HG03108 (cell line): ENCODE data around the gene PRM2.
A peak's percentile ranks its signal among the peaks of the same experiment; 100 is the strongest.

Source experiments
- ATAC-seq: cut with Tn5 transposase; IDR thresholded peaks from one replicate; pipeline ENCODE4 v1.9.1; 2021; ENCODE audit warnings: moderate library complexity; ENCODE audit not compliant: unreplicated experiment

The PRM2 gene

DNA sequence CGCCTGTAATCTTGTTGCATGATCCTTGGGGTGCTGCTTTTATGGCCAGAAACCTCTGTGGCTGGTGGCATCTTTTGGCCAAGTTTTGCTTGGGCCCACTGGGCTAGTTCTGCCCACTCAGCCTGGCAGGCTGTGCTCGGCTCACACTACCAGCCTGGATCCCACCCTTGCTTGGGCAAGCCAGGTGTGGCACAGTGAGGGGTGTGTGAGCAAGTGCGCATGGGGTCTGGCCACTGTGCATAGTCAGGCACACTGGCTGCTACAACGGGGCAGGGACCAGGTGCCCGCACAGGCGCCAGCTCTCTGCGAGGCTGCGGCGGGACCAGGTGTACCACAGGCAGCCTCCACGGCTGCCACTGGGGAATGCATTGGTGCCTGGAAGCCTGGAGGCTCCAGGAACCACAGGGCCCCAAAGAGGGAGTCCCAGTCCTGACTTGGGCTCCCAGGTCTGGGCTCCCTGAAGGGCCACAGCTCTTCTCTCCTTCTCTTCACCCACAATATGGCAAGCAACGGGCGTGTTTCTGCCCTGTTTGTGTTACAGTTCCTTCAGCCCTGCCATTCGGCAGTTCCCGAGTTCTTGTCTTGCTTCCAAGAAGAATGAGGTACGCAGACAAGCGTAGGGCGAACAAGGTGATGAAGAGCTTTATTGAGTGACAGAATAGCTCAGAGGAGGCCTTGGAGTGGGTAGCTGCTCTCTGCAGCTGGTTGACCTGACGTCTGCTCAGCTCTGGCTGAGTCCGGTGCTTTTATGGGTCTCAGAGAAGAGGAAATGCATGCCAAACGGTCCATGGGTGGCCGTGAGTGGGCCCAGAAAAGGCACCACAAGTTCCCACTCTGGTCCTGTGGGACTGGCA lies 31.6 kb upstream of the PRM2 start:
- ATAC-seq, result no peak

DNA sequence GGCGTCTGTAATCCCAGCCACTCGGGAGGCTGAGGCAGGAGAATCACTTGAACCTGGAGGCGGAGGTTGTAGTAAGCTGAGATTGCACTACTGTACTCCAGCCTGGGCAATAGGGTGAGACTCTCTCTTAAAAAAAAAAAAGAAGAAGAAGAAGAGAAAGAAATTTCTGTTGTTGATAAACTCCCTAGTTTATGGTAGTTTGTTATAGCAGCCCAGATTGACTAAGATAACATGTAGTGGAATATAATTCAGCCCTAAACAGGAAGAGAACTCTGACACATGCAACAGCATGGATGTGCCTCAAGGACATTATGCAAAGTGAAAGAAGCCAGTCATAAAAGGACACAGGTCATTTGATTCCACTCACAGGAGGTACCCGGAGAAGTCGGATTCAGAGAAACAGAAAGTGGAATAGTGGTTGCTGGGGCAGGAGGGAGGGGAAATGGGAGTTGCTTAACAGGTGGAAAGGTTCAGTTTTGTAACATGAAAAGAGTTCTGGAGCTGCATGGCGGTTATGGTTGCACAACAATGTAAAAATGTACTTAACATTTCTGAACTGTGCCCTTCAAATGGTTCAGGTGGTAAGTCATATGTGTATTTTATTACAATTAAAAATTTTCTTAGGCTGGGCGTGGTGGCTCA lies 30.8 kb upstream of the PRM2 start:
- no peak for ATAC-seq

DNA sequence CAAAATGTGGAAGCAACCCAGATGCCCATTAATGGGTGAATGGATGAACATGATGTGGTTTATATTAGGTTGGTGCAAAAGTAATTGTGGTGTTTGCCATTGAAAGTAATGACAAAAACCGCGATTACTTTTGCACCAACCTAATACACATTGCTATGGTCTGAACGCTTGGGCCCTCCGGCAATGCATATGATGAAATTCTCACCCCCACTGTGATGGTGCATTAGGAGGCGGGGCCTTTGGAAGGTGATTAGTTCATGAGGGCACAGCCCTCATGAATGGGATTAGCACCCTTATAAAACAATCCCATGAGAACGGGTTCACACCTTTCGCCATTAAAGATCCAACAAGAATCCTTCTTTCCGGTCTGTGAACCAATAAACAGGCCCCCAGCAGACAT lies 30.1 kb upstream of the PRM2 start:
- no peak for ATAC-seq

DNA sequence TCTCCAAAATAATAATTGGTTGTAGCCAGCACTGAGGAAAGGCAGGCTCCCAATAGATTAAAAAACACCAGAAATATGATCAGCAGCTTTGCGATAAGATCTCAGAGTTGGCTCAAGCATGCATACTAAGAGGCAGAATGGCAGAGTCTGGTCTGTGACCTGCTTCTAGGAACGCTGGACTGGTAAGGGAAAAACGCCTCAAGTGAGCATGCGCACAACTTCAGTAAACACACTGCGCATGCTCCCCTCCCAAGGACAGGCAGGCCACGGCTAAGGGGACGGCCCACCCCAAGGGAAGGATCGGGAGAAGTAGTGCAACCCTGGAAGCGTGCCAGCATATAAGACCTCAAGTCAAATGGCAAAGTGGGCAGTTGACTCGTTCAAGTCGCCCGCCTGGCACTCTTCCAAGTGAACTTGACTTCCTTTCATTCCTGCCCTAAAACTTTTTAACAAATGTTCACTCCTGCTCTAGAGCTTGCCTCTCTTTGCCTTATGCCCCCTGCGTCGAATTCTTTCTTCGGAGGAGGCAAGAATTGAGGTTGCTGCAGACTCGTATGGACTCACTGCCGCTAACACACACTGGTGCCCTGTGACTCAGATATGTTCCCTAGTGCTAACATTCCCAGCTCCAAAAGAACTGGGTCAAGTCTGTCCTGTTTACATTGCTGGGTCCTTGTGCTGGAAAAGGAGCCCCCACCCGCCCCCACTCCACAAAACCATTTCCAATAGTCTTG lies 27.3 kb upstream of the PRM2 start:
- ATAC-seq, result no peak

GRCh38 chr16:11302977-11303376 lies 26.7 kb upstream of the PRM2 start:
- no peak for ATAC-seq

DNA sequence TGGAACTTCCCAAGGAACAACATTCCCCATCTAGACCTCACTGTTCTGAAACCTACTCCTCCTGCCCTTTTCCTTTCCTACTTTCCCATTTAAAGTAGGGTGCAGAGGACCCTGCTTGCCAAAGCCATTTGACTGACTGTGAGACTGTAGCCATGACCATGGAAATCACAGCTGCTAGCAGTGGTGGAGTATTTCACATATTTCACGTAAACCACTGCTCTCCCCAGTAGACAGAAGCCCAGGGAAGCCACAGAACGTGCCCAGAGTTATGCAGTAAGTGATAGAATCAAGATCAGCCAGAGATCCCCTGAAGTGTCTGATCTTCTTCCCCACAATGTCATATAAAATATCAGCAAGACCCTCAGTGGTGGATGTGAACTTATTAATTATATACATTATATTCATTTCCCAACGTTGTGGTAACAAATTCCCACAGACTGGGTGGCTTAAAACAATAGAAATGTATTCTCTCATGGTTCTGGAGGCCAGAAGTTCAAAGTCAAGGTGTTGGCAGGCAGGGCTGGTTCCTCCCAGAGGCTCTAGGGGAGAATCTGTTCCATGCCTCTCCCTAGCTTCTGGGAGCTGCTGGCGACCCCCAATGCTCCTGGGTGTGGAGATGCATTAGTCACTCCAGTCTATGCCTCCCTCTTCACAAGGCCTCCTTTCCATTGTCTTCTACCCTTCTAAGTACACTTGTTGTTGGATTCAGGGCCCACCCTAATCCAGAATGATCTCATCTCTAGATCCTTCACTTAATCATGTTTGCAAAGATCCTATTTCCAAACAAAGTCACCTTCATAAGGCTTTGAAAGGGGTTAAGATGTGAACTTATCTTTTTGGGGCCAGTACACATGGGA lies 25.6 kb upstream of the PRM2 start:
- ATAC-seq, result no peak

DNA sequence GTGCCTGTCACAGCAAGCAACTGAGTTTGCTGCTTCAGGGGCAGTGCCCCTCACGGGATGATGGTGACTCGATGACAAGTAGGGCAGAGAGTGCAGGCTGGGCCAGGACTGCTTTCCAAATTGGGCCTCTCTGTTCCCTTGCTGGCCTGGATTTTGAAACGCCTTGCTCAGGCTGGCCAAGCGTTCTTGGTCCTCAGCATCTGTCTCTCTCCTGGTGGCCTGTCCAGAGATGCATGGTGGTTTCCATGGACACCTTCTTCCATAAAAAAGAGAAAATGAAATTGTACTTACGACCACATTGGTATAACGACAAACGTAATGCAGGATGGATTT lies 24.2 kb upstream of the PRM2 start:
- no peak for ATAC-seq

DNA sequence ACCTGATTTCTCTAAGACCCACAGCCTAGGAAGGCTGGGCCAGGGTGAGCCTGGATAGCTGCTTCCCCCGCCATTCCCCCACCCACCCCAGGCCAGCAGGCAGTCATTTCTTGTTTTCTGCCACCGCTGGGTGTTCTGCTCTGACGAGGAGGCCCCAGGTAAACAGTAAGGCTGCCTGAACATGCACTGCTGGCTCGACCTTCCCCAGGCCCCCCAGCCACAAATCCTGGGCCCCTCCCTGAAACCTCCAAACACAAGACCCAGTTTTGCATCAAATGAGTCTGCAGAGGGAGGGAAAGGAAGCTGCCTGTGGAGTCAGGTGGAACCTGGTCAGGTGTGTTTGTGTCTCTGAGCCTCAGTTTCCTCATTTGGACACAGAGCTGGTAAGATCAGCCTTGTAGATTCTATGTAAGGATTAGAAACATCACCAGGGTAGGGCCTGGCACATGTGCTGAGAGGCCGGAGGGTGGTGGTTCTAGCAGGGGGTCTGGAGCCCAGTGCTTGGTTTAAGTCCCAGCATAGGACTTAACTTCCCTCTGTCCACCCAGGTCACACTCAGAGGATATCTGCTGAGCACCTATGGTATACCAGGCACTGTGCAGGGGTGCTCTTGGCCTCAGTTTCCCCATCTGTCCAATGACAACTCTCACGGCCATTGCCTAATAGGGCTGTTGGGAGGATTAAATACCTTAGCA lies 23.7 kb upstream of the PRM2 start:
- no peak for ATAC-seq

- peak; percentile 45 for ATAC-seq
Measured at GRCh38 chr16:11298950-11299547, 22.8 kb upstream of the PRM2 start.

DNA sequence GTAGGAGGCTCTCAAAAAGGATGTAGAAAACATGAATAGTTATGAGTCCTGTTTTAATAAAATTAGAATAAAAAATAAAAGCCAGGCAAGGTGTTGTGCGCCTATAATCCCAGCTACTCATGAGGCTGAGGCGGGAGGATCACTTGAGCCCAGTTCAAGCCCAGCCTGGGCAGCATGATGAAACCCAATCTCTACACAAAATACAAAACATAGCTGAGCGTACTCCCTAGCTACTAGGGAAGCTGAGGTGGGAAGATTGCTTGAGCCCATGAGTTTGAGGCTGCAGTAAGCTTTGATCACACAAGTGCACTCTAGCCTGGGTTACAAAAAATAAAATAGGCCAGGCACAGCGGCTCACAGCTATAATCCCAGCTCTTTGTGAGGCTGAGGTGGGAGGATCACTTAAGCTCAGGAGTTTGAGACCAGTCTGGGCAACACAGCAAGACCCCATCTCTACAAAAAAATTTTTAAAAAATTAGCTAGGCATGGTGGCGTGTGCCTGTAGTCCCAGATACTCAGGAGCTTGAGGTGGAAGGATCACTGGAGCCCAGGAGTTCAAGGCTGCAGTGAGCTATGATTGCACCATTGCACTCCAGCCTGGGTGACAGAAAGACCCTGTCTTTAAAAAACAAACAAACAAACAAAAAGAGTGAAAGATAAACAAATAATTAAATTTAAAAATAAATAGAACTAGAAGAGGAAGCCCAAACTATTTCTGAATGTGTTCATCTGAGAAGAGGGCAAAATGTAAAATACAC lies 22.0 kb upstream of the PRM2 start:
- ATAC-seq, result no peak

DNA sequence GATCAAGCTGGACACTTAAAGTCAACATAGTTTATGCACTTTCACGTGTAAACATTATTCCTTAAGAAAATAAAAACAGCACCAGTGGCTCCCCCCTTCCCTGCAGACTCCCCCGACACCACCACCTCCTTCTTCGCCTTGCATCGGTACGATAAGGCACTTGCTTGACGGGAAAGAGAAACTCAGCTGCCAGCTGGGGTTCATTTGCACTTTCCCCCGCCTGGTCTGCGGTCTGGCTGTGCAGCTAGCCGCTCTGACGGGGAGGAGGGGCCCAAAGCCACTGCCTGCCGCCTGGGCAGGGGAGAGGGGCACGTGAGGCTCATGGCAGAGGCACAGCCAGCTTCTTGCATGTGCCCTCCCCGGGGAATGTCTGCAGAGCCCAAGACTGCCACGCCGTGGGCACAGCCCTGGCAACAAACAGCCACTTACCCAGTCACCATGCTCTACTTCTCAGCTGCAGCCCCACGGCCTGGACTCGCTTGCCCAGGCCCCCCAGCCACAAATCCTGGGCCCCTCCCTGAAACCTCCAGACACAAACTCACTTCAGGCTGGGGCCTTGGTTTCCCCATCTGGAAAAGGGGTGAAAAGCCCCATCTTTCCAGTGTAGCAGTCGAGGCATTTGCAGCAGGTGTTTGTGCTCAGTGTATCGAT lies 21.3 kb upstream of the PRM2 start:
- peak; percentile 68 for ATAC-seq

GRCh38 chr16:11296706-11297491 lies 20.6 kb upstream of the PRM2 start:
- ATAC-seq, result no peak

GRCh38 chr16:11296351-11296705 lies 20.0 kb upstream of the PRM2 start:
- ATAC-seq, result no peak

GRCh38 chr16:11295672-11296071 lies 19.4 kb upstream of the PRM2 start:
- ATAC-seq, result no peak

- no peak for ATAC-seq
Measured at GRCh38 chr16:11292076-11292748, 15.9 kb upstream of the PRM2 start.

GRCh38 chr16:11291091-11291703 lies 14.9 kb upstream of the PRM2 start:
- no peak for ATAC-seq
